Natural killer cell (primary cell): Measurements from ENCODE around the gene RORB. TPM values are rescaled to one million over a fixed set of nuclear protein-coding genes. Genes with fewer than 3 reads are reported as not detected.

Source experiments
- ATAC-seq, 3 donors: fragments of 150-1000 bp in 2 of 3; fragments of 200-7000 bp in 1 of 3; cut with Tn5 transposase; 1 replicate in 1 of 3; 2 replicates in 2 of 3; pipeline ENCODE4 v1.10.0; 2021; ENCODE audit warnings: mild to moderate bottlenecking in 2 of 3, moderate library complexity in 2 of 3
- DNase-seq, 2 donors: peaks; one replicate each; pipeline versions ENCODE4 v3.0.0 to v3.0.0-alpha.2; 2013 to 2021; ENCODE audit warnings: mixed read lengths in 1 of 2
- H3K27ac ChIP-seq: one replicate; pipeline ENCODE4 v1.5.1; 2013; ENCODE audit warnings: mild to moderate bottlenecking, low read length
- H3K27me3 ChIP-seq: one replicate; pipeline ENCODE4 v1.6.1; 2013; ENCODE audit warnings: low read length; ENCODE audit not compliant: control insufficient read depth, insufficient read depth
- H3K36me3 ChIP-seq: one replicate; pipeline ENCODE4 v1.6.1; 2013; ENCODE audit warnings: low read length; ENCODE audit not compliant: control insufficient read depth, insufficient read depth
- H3K4me1 ChIP-seq: one replicate; pipeline ENCODE4 v1.6.1; 2013; ENCODE audit warnings: low read length; ENCODE audit not compliant: control insufficient read depth, insufficient read depth
- H3K4me3 ChIP-seq: one replicate; pipeline ENCODE4 v1.5.1; 2013; ENCODE audit warnings: low read length
- H3K9me3 ChIP-seq: one replicate; pipeline ENCODE4 v1.6.1; 2013; ENCODE audit warnings: low read length; ENCODE audit not compliant: control insufficient read depth, insufficient read depth
- H3K27ac Mint-ChIP-seq, 2 donors: one replicate each; pipeline ENCODE4 v1.8.0; 2022; ENCODE audit warnings: mild to moderate bottlenecking in 2 of 2, mixed read lengths in 2 of 2, moderate library complexity in 1 of 2
- H3K27me3 Mint-ChIP-seq, 2 donors: one replicate each; pipeline ENCODE4 v1.8.0; 2022; ENCODE audit warnings: low read depth in 2 of 2, mixed read lengths in 2 of 2
- H3K36me3 Mint-ChIP-seq: one replicate; pipeline ENCODE4 v1.8.0; 2022; ENCODE audit warnings: mixed read lengths
- H3K4me1 Mint-ChIP-seq, 2 donors: one replicate each; pipeline ENCODE4 v1.8.0; 2022; ENCODE audit warnings: mixed read lengths in 2 of 2
- H3K4me3 Mint-ChIP-seq: one replicate; pipeline ENCODE4 v1.8.0; 2022; ENCODE audit warnings: mild to moderate bottlenecking, moderate library complexity, mixed read lengths
- H3K9me3 Mint-ChIP-seq, 2 donors: one replicate each; pipeline ENCODE4 v1.8.0; 2022; ENCODE audit warnings: mixed read lengths in 2 of 2
- CTCF ChIP-seq: fragments of 200-600 bp; IDR thresholded peaks from one replicate; pipeline ENCODE4 v1.8.0; 2022; ENCODE audit warnings: antibody characterized with exemption
- WGBS: methylation state at CpG from one replicate; pipeline ENCODE4 v1.1.7; 2013; ENCODE audit warnings: missing lambda C conversion rate; ENCODE audit not compliant: insufficient coverage; 5-methylcytosine and 5-hydroxymethylcytosine counted together
- intact Hi-C: fragments of 100-400 bp; cut with micrococcal nuclease; formaldehyde crosslinking; loops from one replicate; pipeline ENCODE4 v1.14.2; 2022
- total RNA-seq, 4 donors: library from RNA; stranded (reverse); fragments of 120-200 nt in 1 of 4; gene quantifications; one replicate each; pipeline versions ENCODE4 v1.2.3 to v1.2.4, GENCODE V29; 2013 to 2022

The RORB gene
- total RNA-seq, 3 donors from 2014 or later (not counting 1 experiment from before 2014, with no cell fraction given) = 0.38 to 0.73 (median 0.41) TPM

GRCh38 chr9:74742191-74742790, 245.2 kb downstream of the RORB start:
- H3K27ac ChIP-seq = no peak overlapping the region
- no peaks in the 10 kb centered on the region for H3K36me3 ChIP-seq
- Mint-ChIP-seq H3K4me3 (no peak overlapping the region), H3K4me1 (no peaks in the 10 kb centered on the region), H3K27ac (no peak overlapping the region), H3K27me3 (peaks cover 14 to 35% of the 10 kb centered on the region in 2 donors), H3K36me3 (no peaks in the 10 kb centered on the region), H3K9me3 (peaks cover 0 to 3% of the 10 kb centered on the region in 2 donors)
- no peak for DNase-seq
- no peaks in the 10 kb centered on the region for H3K9me3 ChIP-seq
- no peaks in the 10 kb centered on the region for H3K4me1 ChIP-seq
- no peak overlapping the region for H3K4me3 ChIP-seq
- intact Hi-C loops = loop anchor here (10.0 kb wide), 1 partner anchor 357 kb away; no protein-coding TSS in a partner anchor
- no peak for TF ChIP-seq CTCF
- ATAC-seq = no peak
- no peaks in the 10 kb centered on the region for H3K27me3 ChIP-seq
- no CpG with 5 or more reads among the region's 1 CpG for WGBS
